Stimulated activated effector memory CD8-positive, alpha-beta T cell treated with anti-CD3 and anti-CD28 coated beads, Interleukin-12 subunit alpha, Interleukin-12 subunit beta, amount 100 ng/mL, for 72 hours (primary cell): Measurements from ENCODE around the gene EFNB1.
A peak's percentile ranks its signal among the peaks of the same experiment; 100 is the strongest.
"Not testable (repeated sequence)": the region's sequence is repeated elsewhere in the genome, so short reads cannot be mapped to it uniquely, and the experiment has no call there.

Source experiments
- ATAC-seq: fragments of 150-1000 bp; cut with Tn5 transposase; 2 replicates; pipeline ENCODE4 v1.10.0; 2021
- DNase-seq, 2 donors: peaks; one replicate each; pipeline ENCODE4 v3.0.0; 2021 to 2022; ENCODE audit warnings: low spot score in 2 of 2
- H3K27ac Mint-ChIP-seq: one replicate; pipeline ENCODE4 v1.8.0; 2022; ENCODE audit warnings: mild to moderate bottlenecking, mixed read lengths
- H3K36me3 Mint-ChIP-seq: one replicate; pipeline ENCODE4 v1.8.0; 2022; ENCODE audit warnings: mild to moderate bottlenecking, mixed read lengths
- H3K4me1 Mint-ChIP-seq: one replicate; pipeline ENCODE4 v1.8.0; 2022; ENCODE audit warnings: mixed read lengths
- H3K4me3 Mint-ChIP-seq: one replicate; pipeline ENCODE4 v1.8.0; 2022; ENCODE audit warnings: mild to moderate bottlenecking, mixed read lengths
- H3K9me3 Mint-ChIP-seq: one replicate; pipeline ENCODE4 v1.8.0; 2022; ENCODE audit warnings: mixed read lengths

Gene EFNB1

GRCh38 chrX:68828740-68829581 lies at the start of gene EFNB1:
Gene EFNB1 (plus strand): TSS chrX:68829021. CDS start chrX:68829777, 756 bp downstream.
- Mint-ChIP-seq H3K36me3 (no peaks in the 10 kb centered on the region), H3K27ac (peak within 1 kb of the TSS; percentile 84), H3K4me3 (peak within 1 kb of the TSS; percentile 85), H3K4me1 (peaks cover 28% of the 10 kb centered on the region), H3K9me3 (no peaks in the 10 kb centered on the region)
- ATAC-seq (peak; percentile 90), DNase-seq (peak; percentile 61 to 86)

GRCh38 chrX:68781295-68781694 lies 47.5 kb upstream of the EFNB1 start:
- DNase-seq, H3K27ac Mint-ChIP-seq, ATAC-seq, H3K4me3 Mint-ChIP-seq, H3K36me3 Mint-ChIP-seq, H3K4me1 Mint-ChIP-seq, H3K9me3 Mint-ChIP-seq: not testable (repeated sequence)

GRCh38 chrX:68784816-68785215 lies 44.0 kb upstream of the EFNB1 start:
- Mint-ChIP-seq H3K27ac (no peak overlapping the region), H3K4me1 (no peaks in the 10 kb centered on the region), H3K9me3 (no peaks in the 10 kb centered on the region), H3K36me3 (no peaks in the 10 kb centered on the region), H3K4me3 (no peak overlapping the region)
- DNase-seq (no peak), ATAC-seq (no peak)

GRCh38 chrX:68786581-68786980 lies 42.2 kb upstream of the EFNB1 start:
- H3K4me3 Mint-ChIP-seq, H3K27ac Mint-ChIP-seq, ATAC-seq, H3K4me1 Mint-ChIP-seq, H3K9me3 Mint-ChIP-seq, DNase-seq, H3K36me3 Mint-ChIP-seq: not testable (repeated sequence)

- no peaks in the 10 kb centered on the region for H3K9me3 Mint-ChIP-seq
- ATAC-seq, result no peak
- no peak overlapping the region for H3K4me3 Mint-ChIP-seq
- DNase-seq, result no peak
- no peaks in the 10 kb centered on the region for H3K4me1 Mint-ChIP-seq
- no peaks in the 10 kb centered on the region for H3K36me3 Mint-ChIP-seq
- no peak overlapping the region for H3K27ac Mint-ChIP-seq
These were observed 38.9 kb upstream of the EFNB1 start for GRCh38 chrX:68789966-68790365.

- no peaks in the 10 kb centered on the region for H3K36me3 Mint-ChIP-seq
- no peaks in the 10 kb centered on the region for H3K9me3 Mint-ChIP-seq
- H3K4me1 Mint-ChIP-seq, result no peaks in the 10 kb centered on the region
- ATAC-seq (no peak), DNase-seq (no peak)
- no peak overlapping the region for H3K4me3 Mint-ChIP-seq
- H3K27ac Mint-ChIP-seq, result no peak overlapping the region
These were observed 36.7 kb upstream of the EFNB1 start for GRCh38 chrX:68792083-68792482.

- Mint-ChIP-seq H3K4me3 (no peak overlapping the region), H3K27ac (no peak overlapping the region), H3K4me1 (no peaks in the 10 kb centered on the region), H3K36me3 (no peaks in the 10 kb centered on the region), H3K9me3 (peaks cover 2% of the 10 kb centered on the region)
- DNase-seq (no peak), ATAC-seq (no peak)
These were observed 34.4 kb upstream of the EFNB1 start for GRCh38 chrX:68794461-68794860.

GRCh38 chrX:68795741-68796140 lies 33.1 kb upstream of the EFNB1 start:
- Mint-ChIP-seq H3K36me3 (no peaks in the 10 kb centered on the region), H3K9me3 (peaks cover 2% of the 10 kb centered on the region), H3K27ac (no peak overlapping the region), H3K4me3 (no peak overlapping the region), H3K4me1 (no peaks in the 10 kb centered on the region)
- ATAC-seq (no peak), DNase-seq (no peak)

- H3K4me1 Mint-ChIP-seq, H3K4me3 Mint-ChIP-seq, DNase-seq, H3K36me3 Mint-ChIP-seq, H3K9me3 Mint-ChIP-seq, ATAC-seq, H3K27ac Mint-ChIP-seq: not testable (repeated sequence)
These were observed 30.4 kb upstream of the EFNB1 start for GRCh38 chrX:68798400-68798799.

- ATAC-seq, result no peak
- Mint-ChIP-seq H3K36me3 (no peaks in the 10 kb centered on the region), H3K27ac (no peak overlapping the region), H3K4me1 (no peaks in the 10 kb centered on the region), H3K9me3 (peaks cover 2% of the 10 kb centered on the region), H3K4me3 (no peak overlapping the region)
- no peak for DNase-seq
These were observed 27.0 kb upstream of the EFNB1 start for GRCh38 chrX:68801737-68802290.

- H3K27ac Mint-ChIP-seq, result no peak overlapping the region
- no peak overlapping the region for H3K4me3 Mint-ChIP-seq
- ATAC-seq, result no peak
- DNase-seq, result no peak
- H3K4me1 Mint-ChIP-seq, result no peaks in the 10 kb centered on the region
- no peaks in the 10 kb centered on the region for H3K36me3 Mint-ChIP-seq
- H3K9me3 Mint-ChIP-seq, result no peaks in the 10 kb centered on the region
These were observed 21.0 kb upstream of the EFNB1 start for GRCh38 chrX:68807818-68808217.

- Mint-ChIP-seq H3K9me3 (no peaks in the 10 kb centered on the region), H3K4me3 (no peak overlapping the region), H3K4me1 (no peaks in the 10 kb centered on the region), H3K27ac (no peak overlapping the region), H3K36me3 (no peaks in the 10 kb centered on the region)
- no peak for ATAC-seq
- no peak for DNase-seq
These were observed 20.0 kb upstream of the EFNB1 start for GRCh38 chrX:68808686-68809357.

- H3K9me3 Mint-ChIP-seq, result no peaks in the 10 kb centered on the region
- no peak overlapping the region for H3K27ac Mint-ChIP-seq
- H3K36me3 Mint-ChIP-seq, result no peaks in the 10 kb centered on the region
- H3K4me3 Mint-ChIP-seq, result no peak overlapping the region
- no peaks in the 10 kb centered on the region for H3K4me1 Mint-ChIP-seq
- ATAC-seq, result no peak
- DNase-seq, result no peak
These were observed 8.2 kb upstream of the EFNB1 start for GRCh38 chrX:68820476-68821110.

- DNase-seq (peak in 1 of 2 donors; percentile 25), ATAC-seq (no peak)
- no peaks in the 10 kb centered on the region for H3K9me3 Mint-ChIP-seq
- no peaks in the 10 kb centered on the region for H3K36me3 Mint-ChIP-seq
- H3K4me1 Mint-ChIP-seq, result no peaks in the 10 kb centered on the region
- no peak overlapping the region for H3K4me3 Mint-ChIP-seq
- no peak overlapping the region for H3K27ac Mint-ChIP-seq
These were observed 7.2 kb upstream of the EFNB1 start for GRCh38 chrX:68821616-68822015.

- ATAC-seq (peak; percentile 59), DNase-seq (peak in 1 of 2 donors; percentile 23)
- no peak overlapping the region for H3K4me3 Mint-ChIP-seq
- no peaks in the 10 kb centered on the region for H3K36me3 Mint-ChIP-seq
- H3K9me3 Mint-ChIP-seq, result no peaks in the 10 kb centered on the region
- peaks cover 4% of the 10 kb centered on the region for H3K4me1 Mint-ChIP-seq
- peak overlapping the region; percentile 63 for H3K27ac Mint-ChIP-seq
These were observed 6.0 kb upstream of the EFNB1 start for GRCh38 chrX:68822641-68823410.
